PFSK-1 (cell line): ENCODE results near the gene ST3GAL6.

Experiments used
- POLR2AphosphoS5 ChIP-seq: IDR thresholded peaks from 2 replicates; pipeline ENCODE4 v1.6.1; 2012; ENCODE audit warnings: low read depth, mild to moderate bottlenecking, control low read depth, low read length, moderate library complexity
- REST ChIP-seq, 2 experiments: IDR thresholded peaks; 2 replicates each; pipeline versions ENCODE4 v1.6.1 to v1.8.0; 2011 to 2012; ENCODE audit warnings: low read depth in 2 of 2, low read length in 2 of 2, control low read depth in 1 of 2, inconsistent platforms in 1 of 2, mild to moderate bottlenecking in 1 of 2, moderate library complexity in 1 of 2; ENCODE audit not compliant: insufficient read depth in 1 of 2
- SIN3A ChIP-seq: IDR thresholded peaks from 2 replicates; pipeline ENCODE4 v1.6.1; 2012; ENCODE audit warnings: mild to moderate bottlenecking, low read length, moderate library complexity, borderline replicate concordance; ENCODE audit not compliant: insufficient read depth

- no peak for TF ChIP-seq REST (IDR thresholded peaks at IDR 0.05; ENCODE audit: insufficient read depth in 1 of 2, low read depth in 2 of 2, low read length in 2 of 2)
- no peak for TF ChIP-seq POLR2AphosphoS5
- TF ChIP-seq SIN3A, result no peak
Observed at GRCh38 chr3:98827221-98827920, 64.2 kb downstream of the ST3GAL6 start.
